Activated naive CD4-positive, alpha-beta T cell treated with Interleukin-2 at 50 U/mL for 16 hours (primary cell): ENCODE results near the gene SDK2.
A peak's percentile ranks its signal among the peaks of the same experiment; 100 is the strongest.

ENCODE experiments used
- DNase-seq: peaks from one replicate; pipeline ENCODE4 v3.0.0-alpha.2; 2020

SDK2 gene

DNA sequence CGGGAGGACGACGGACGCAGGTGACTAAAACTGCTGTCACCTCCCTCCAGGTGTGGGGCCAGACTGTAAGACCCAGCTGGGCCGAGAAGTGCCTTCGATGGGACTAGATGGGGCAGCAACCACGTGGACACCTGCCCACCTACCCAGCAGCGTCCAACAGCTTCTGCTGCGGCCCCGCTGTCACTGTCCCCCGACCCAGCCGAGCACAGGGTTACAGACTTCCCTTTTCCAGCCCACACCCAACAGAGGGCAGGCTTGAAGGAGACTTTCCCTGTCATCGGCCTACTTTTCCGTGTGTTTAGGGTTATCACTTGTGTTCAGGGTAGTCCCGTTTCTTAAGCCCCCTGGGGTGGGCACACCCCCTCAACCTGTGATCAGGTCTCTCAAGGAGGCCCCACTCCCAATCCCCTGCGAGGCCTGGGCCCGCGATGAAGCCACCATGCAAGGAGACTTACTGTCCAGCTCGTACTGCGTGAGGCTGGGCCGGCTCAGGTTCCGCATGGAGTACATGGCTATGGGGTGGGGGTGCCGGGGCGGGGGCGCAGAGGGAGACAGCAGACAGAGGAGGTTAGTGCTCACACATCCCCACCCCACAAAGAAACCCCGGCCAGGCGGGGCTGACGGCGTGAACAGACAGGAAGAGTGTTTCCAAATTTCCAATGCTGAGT, 263.7 kb downstream of the SDK2 start:
- DNase-seq, result no peak

DNA sequence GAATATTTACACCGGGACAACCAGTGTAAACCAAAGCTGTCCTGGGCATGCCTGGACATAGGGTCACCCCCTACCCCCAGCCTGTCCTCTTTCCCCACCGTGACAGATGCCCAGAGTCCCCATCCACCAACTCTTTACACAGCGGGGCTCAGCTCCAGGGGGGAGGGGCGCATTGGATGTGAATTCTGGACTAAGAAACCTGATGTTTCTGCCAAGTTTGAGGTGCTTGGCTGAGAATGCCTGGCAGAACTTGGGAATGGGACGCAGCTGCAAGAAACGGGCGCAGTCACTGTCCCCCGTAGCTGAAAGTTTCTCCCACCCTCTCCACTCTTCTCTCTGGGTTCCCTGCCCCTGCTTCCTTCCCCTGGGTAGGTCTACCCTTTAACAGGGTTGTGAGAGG, 264.4 kb downstream of the SDK2 start:
- DNase-seq, result no peak

DNA sequence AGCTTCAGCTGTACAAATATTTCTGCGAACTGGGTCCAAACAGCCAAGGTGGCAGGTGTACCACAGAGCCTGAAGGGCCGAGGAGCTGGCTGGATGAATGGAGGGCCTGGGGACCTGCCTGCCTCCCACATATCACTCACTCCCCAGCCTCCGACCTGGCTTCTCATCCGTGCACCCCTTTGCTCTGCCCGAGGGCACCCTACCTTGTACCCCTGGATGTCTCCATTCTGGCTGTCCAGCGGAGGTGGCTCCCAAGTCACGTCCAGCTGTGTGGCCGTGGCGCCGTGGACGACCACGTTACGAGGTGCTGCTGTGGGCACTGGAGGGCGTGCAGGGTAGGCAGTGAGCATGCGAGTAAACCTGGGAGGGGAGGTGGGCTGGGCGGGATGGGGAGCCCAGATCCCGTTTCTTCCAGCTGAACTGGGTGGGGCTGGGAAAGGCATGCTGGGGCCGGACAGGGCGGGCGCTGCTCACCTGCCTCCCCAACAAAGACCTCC, 265.2 kb downstream of the SDK2 start:
- DNase-seq, result no peak

DNA sequence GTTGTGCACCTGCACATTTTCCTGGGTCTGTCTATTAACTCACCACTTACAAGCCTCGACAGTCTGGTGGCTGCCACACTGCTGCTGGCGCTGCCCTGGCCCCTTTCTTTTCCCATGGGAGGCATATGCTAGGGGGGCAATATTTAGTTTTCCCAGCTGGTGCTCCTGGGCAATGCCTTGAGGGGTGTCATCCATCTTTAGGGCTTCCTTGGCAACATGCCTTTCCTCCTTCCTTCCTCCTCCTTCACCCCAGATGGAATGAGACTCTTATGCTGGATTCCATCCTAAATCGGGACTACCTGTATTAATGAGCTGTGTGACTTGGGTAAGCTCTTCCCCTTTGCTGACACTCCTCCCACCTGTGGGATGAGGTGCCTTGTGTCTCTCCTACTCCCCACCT, 267.6 kb downstream of the SDK2 start:
- no peak for DNase-seq

DNA sequence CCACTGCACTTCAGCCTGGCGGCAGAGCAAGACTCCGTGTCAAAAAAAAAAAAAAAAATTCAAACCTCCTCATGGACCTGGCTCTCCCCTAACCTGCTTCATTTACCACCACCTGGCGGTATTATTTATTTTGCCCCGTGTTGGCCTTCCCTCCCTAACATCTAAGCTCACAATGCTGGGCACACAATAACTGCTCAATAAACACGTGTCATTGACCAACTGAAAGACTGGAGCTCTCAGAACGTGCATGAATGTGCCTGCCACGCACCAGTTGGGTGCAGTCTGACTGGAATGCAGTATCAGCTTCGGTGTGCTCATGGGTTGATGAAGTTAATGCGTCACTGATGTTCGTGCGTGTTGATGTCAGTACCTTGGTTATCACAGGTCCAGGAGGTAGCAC, 268.1 kb downstream of the SDK2 start:
- no peak for DNase-seq

DNA sequence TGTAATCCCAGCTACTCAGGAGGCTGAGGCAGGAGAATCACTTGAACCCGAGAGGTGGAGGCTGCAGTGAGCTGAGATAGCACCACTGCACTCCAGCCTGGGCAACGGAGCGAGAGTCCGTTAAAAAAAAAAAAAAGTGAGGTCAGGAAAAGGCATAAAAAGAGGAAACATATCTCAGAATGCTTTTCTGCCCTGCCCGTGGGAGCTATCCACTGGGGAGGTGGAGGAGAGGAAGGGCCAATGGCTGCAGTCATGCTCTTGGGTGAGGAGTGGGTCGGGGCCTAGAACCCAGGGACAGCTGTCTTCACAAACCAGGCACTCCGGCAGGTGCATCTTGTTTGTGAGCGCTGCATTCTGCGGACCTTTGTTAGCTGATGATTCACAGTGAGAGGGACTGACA, 272.4 kb downstream of the SDK2 start:
- no peak for DNase-seq

DNA sequence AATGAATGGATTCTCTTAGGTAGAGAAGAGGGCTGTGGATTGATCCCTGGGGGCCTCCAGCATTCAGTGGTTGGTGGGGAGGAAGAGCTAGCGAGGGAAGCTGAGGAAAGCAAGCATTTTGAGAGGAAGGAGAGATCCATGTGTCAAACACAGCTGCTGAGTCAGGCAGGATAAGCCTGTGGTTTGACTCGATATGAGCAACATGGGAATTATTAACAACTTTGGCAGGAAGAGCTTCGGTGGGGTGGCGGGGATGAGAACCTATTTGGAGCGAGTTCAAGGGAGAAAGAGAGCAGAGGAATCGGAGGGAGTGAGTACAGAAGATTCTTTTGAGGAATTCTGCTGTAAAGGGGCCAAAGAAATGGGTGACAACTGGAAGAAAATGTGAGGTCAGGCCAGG, 273.0 kb downstream of the SDK2 start:
- DNase-seq, result no peak

DNA sequence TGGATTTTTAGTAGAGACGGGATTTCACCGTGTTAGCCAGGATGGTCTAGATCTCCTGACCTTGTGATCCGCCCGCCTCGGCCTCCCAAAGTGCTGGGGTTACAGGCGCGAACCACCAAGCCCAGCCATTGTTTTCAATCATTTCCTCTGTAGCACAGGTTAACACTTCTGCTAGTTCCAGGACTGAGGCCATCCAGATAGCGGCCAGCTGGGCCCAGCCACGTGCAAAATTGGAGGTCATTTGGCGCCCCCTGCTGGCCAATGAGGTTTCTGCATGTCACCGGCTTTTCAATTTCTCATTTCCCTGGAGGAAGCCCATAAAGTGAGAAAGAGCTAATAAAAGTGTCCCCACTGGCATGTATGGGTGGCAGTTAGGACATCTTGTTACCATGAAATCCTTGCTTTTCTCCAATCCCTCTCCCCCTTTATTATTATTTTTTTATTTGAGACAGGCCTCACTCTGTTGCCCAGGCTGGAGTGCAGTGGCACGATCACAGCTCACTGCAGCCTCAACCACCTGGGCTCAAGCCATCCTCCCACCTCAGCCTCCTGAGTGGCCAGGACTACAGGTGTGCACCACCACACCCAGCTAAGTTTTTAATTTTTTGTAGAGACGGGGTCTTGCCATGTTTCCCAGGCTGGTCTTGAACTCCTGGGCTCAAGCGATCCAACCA, 274.3 kb downstream of the SDK2 start:
- peak; percentile 80 for DNase-seq

DNA sequence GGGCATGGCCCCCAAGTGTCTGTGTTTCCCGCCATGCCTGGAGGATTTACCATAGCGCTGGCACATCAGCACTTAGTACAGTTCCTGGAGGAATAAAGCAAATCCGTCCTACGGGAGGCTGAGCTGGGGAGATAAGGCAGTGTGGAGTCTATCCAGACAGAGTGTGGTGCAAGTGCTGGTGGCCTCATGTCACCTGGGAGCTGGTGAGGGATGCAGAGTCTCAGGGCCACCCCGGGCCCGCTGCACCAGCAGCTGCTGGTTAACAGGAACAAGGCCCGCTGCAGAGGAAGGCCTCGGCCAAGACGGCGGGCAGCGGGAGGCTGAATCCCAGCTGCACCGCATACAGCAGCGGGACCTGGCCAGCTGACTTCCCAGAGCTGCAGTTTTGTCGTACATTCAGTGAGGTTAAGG, 275.1 kb downstream of the SDK2 start:
- DNase-seq, result no peak

DNA sequence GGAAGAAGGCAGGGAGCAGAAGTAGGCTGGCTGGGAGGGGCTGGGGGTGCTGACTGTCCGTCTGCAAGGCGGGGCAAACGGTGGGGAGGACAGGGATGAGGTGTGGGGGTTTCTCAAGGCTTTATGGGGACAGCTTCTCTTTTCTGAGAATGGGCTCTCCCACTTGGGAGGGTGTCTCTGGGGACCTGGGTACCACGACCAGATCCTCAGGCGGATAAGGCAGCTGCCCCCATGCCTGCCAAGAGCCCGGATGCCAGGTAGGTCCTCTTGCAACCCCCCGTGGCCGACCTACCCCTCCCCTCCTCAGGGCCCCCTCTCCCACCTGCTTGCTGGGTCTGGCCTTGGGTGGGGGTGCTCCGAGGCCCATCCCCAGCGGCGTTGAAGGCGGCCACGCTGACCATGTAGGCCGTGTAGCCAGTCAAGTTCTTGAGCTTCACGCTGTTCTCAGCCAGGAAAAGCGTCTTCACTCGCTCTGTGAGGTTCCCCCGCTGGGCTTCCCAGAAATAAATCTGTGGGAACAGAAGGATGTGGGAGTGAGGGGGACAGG, 276.1 kb downstream of the SDK2 start:
- no peak for DNase-seq

DNA sequence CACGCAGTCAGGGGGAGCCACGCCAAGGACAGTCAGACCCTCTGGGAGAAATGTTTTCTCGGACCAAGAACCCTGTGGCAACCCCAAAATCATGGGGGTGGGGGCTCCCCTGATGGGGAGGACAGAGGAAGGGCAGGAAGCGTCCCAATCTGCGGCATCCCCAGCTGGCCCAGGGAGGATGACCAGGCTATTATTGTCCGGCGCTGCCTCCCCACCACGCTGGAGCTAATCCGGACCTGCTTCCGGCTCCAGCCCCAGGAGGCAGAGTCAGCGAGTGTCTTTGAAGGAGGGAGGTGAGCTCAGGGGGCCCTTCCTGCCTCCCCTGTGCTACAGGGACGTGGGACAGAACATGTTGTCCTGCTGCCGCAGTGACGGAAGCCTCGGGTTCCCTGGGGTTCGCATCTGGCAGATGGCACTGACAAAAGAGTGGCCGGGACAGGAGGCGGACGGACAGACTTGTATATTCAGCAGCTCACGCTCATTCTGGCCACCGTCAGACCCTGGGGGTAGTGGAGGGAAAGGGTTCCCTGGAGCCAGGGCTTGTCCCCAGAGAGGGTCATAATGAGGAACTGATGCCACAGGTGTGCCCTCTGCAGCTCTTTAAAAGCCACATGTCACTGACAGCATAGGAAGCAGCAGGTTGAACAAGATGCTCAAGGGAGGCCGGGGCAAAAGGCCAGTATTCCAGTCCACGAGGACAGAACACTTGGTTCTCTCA, 278.2 kb downstream of the SDK2 start:
- no peak for DNase-seq

DNA sequence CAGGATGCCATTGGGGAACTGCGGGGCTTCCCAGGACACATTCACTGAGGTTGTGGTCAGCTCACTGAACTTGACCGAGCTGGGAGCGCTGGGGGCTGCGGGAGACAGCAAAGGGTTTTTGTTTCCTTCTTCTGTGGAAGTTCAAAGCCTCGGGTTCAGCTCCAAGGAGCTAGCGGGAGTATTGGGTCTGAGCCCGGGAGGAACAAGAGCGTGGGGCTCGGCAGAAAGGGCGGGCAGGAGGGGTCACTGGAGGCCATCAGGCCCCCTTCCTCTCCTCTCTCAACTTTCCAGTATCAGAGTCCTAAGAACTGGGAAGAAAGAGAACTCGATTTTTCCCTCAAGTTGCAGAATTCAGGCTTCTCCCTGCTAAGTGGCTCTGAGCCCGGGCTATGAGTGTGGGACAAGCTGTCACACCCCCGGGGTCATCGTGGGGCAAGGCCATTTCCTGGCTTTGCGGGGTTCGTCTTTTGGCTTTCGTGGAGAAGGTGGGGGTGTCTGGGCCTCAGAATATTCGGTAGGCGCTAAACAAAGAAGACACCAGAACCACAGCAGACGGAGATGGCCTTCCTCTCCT, 278.9 kb downstream of the SDK2 start:
- no peak for DNase-seq

DNA sequence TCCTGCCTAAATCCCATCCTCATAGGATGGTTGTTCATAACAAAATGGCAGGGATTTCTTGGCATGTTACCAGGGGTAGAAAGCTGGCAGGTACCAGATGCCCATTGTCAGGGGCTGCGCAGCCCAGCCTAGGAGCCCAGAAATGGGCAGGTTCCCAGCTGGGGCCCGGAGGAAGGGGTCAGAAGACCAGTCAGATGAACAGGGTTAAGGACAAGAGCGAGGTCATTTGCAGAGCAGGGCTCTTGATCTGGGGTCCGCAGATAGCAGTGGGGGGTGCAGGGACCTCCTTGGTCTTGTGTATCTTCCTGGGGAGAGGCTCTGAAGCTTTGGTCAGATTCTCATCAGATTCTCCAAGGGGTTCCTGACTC, 280.1 kb downstream of the SDK2 start:
- DNase-seq, result no peak

DNA sequence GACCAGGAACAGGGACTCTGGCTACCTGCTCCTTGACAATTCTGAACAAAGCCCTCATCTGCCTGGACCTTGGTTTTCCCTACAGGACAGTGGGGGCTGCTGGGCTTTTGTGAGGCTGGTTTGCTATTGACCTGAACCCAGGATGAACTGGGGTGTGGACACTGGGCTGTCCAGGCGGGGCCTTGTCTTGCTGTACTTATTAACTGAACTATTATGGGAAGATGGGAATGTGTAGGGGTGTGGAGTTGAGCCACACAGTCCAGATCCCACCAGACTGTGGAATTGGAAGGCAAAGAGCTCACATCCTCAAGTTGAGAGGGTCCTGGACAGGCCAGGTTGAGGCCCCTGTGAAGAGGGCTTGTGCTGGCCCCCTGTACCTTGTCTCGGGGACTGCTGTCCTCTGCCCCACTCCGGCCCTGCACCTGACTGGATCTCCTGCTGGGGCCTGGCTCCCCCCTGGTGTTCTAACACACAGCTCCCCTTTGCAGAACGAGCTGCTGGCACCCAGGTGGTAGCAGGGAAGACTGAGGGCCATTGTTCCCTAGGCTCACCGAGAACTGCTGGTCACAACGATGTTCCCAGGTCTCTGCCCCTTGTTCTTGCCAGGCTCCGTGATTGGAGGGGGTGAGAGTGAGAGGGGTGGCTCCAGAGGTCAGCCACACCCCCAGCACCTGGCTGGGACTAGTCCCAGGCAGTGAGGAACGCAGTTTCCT, 280.6 kb downstream of the SDK2 start:
- no peak for DNase-seq

DNA sequence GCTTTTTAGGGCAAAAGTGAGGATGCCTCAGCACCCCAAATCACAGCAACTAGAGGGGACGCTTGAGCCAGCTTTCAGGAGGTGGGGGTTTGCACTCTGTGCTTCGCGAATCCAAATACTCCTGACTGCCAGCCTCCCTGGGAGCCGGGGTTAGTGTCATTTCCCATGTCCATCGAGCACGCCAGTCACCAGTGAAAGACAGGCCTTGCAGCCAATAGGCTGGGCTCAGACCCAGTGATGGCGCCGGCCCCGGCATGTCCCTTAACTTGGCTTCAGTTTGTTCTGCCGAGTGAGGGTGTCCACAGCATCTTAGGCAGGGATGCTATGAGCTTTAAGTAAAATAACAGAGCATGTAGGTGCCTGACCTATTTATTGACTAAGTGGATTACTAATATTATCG, 281.5 kb downstream of the SDK2 start:
- DNase-seq, result no peak

DNA sequence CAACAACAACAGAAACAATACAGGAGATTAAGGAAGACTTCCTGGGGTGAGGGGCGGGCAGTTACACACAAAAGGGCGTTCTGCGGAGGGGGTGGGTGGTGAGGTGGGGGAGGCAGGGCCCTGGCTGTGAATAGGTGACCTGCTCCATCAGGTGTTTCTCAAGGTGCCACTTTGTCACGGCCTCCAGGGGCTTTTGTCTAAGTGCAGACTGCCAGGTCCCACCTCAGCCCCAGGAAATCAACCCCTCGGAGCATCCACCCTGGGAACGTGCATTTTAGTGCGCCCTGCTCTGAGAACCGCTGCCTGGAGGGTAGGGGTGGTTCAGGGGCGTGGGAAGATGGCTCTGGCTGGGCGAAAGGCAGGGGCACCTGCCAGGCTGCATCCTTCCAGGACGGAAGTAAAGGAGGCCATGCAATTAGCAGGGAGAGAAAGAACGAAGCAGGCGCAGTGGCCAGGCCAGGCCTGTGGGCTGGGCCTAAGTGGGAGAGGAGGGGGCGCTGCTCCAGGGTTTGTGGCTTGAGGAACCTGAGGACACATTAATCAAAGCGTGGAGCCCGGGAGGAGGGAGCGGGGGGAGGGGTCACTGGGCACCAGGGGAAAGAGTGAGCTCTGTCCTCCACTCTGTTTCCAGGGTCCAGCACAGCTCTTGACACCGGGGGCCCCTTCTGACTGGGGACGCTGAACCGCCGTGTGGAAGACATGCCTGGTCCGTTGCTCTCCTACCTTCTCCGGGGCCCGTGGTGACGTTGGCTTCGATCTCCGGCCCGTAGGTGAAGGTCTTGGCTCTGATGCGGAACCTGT, 283.1 kb downstream of the SDK2 start:
- no peak for DNase-seq

DNA sequence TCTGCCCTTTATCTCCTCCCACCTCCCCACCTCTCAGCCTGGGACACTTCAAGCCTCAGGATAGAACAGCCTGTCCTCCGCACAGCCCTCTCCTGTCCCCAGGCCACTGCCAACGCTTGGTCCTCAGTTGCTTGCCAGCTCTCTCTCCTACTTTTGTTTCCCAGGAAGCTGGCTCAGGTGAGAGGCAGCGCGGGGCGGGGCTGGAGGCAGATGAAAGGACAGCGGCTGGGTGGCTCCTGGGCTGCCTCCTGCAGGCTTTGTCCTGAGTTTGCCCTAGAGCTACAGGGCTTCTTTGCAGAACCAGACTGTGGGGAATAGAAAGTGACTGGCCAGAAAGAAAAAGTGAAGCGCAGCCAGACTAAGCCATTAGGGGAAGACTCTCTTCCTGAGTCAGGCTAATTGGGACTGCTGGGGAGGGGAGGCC, 284.2 kb downstream of the SDK2 start:
- no peak for DNase-seq

DNA sequence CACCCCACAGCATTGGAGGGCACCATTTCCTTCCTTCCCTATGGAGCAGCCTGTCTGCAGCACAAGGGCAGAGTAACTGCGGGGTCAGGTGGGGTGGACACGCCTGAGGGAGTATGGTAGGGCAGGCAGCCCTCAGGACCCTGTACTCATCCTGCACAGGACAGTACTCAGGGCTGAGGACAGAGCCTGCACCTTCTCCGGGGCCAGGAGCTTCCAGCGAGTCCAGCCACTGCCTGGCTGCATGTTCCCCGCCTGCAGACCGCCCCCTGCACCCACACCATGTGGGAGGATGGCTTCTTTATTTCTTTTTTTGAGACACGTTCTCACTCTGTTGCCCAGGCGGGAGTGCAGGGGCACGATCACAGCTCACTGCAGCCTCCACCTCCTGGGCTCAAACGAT, 284.9 kb downstream of the SDK2 start:
- DNase-seq, result no peak

DNA sequence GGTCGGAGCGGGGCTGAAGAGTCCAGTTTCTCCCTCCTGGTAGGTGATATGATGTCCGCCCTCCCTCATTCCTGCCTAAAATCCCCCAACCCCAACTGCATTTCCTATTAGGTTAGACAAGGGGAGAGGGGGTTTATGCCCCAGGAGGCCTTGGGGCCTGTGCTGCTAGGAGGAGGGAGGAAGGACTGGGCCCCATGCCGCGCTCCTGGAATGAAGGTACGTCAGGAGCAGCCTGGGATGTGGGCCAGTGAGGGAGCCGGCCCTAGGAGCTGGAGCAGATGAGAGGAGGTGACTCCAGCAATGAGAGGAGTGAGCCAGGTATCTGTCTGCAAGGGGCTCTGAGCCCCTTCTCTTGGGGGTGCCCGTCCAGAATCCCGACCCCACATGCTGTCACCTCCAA, 285.6 kb downstream of the SDK2 start:
- no peak for DNase-seq

DNA sequence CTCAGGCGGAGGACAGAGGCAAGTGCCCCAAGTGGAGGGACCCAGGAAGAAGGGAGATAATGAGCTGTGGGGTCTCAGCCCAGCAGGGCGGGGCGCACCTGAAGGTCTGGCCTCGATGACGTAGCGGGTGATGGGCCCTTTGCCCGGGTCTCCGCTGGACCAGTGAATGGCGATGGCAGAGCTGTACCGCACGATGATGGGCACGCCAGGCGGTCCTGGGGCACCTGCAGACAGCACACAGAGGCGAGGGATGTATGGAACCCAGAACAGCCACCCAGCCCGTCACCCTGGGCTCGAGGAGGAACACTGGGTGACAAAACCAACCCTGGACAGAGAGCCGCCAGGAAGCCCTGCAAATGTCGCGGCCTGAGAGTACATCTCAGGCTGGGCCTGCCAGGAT, 286.3 kb downstream of the SDK2 start:
- no peak for DNase-seq

DNA sequence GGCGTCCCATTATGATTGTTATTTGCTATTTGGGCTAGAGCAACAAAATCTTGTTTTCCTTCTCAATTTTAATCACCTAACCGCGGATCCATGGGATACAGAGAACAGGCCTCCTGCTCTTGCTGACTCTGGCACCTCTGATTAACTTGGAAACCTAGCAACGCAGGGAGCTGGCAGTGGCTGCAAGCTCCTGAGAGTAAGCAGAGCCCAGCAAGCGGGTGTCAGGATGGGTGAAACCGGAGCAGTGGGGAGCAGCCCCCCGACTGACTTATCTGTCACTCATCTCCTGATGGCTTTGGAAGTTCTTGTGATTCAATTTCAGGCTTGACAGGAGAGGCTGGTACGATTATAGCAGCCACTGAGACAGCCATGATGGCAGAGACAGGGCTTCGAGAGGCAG, 286.9 kb downstream of the SDK2 start:
- DNase-seq, result no peak

DNA sequence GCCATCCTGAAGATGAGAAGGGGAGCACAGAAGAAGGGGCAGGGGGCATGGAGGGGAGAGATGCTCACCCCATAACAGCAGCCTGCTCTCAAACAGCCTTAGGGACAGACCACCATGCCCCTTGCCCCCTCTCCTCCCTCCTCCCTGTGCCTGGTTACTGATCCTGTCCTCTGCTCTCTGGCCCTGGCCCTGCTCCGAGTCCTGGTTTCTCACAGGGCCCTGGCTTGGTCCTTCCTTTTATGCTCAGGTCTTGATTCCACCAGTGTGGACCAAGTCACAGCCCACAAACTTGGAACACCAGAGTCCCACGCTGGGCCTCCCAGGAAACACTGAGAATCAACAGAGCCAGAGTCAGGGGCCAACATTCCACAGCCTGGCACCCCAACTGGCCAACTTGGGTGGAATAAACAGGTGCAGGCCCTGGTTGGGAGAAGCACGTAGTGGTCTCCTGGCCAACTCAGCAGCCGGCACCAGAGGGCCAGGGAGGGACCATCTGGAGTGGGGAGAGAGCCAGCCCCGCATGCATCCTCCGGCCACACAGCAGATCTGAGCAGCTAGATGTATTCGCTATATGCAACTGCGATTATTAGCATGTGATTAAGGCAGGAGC, 287.6 kb downstream of the SDK2 start:
- DNase-seq, result no peak
